Neural crest cell (in vitro differentiated cells): Measurements from ENCODE around the gene B4GALT5. TPM values are rescaled to one million over a fixed set of nuclear protein-coding genes. Genes with fewer than 3 reads are reported as not detected.
"Not testable (repeated sequence)": the region's sequence is repeated elsewhere in the genome, so short reads cannot be mapped to it uniquely, and the experiment has no call there.

Experiments
- DNase-seq: peaks from one replicate; pipeline ENCODE4 v3.0.0; 2021; ENCODE audit warnings: low read depth, mixed read lengths, low spot score
- H3K27ac Mint-ChIP-seq: one replicate; pipeline ENCODE4 v1.8.0; 2021; ENCODE audit warnings: mild to moderate bottlenecking, mixed read lengths; ENCODE audit not compliant: unreplicated experiment
- H3K27me3 Mint-ChIP-seq: 2 replicates; pipeline ENCODE4 v1.8.0; 2021; ENCODE audit warnings: low read depth, mild to moderate bottlenecking, mixed read lengths
- H3K36me3 Mint-ChIP-seq: 2 replicates; pipeline ENCODE4 v1.8.0; 2021; ENCODE audit warnings: low read depth, mild to moderate bottlenecking, mixed read lengths
- H3K4me1 Mint-ChIP-seq: 2 replicates; pipeline ENCODE4 v1.8.0; 2021; ENCODE audit warnings: mixed read lengths
- H3K4me3 Mint-ChIP-seq: one replicate; pipeline ENCODE4 v1.8.0; 2021; ENCODE audit warnings: mild to moderate bottlenecking, mixed read lengths
- H3K9me3 Mint-ChIP-seq: 2 replicates; pipeline ENCODE4 v1.8.0; 2021; ENCODE audit warnings: mixed read lengths
- total RNA-seq: library from RNA; stranded (reverse); gene quantifications from 2 replicates; pipeline ENCODE4 v1.2.1, GENCODE V29; 2021
- TF ChIP-seq, protein P1 (sequence below): fragments of 200-600 bp; sonication (generic); conservative IDR thresholded peaks from 2 replicates; pipeline ENCODE4 v1.5.0; 2021; ENCODE audit warnings: antibody characterized with exemption, mild to moderate bottlenecking

B4GALT5 gene
- total RNA-seq, 1 donor from 2014 or later: 49.0 TPM

DNA sequence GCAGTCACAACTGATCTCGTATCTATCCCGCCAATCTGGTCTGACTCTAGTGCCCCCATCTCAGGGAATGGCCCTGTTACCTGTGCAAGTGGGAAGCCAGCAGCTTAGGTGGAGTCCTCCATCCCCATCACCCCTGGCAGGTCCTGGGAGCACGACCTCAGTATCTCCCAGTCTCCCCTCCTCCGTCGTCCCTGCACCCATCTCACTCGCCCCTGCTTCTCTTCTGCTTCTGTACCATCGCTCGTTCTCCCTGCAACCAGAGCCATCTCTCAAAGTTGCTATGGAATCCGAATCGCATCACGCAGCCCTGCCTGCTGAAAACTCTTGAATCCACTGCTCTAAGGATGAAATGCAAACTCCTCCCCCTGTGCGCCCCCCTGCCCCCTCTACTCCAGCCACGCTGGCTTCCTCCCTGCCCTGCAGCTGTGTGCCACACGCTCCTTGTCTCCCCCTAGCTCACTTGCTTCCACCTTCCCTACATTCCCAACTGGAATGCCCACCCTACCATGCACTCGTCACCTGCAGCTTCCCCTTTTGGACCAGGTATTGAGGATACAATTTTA lies 81.7 kb downstream of the B4GALT5 start:
- Mint-ChIP-seq H3K27me3 (no peaks in the 10 kb centered on the region), H3K4me3 (no peak overlapping the region), H3K36me3 (peaks cover 19% of the 10 kb centered on the region), H3K9me3 (peaks cover 3% of the 10 kb centered on the region), H3K4me1 (peaks cover 50% of the 10 kb centered on the region), H3K27ac (no peak overlapping the region)
- DNase-seq: no peak
- TF ChIP-seq, protein P1, sequence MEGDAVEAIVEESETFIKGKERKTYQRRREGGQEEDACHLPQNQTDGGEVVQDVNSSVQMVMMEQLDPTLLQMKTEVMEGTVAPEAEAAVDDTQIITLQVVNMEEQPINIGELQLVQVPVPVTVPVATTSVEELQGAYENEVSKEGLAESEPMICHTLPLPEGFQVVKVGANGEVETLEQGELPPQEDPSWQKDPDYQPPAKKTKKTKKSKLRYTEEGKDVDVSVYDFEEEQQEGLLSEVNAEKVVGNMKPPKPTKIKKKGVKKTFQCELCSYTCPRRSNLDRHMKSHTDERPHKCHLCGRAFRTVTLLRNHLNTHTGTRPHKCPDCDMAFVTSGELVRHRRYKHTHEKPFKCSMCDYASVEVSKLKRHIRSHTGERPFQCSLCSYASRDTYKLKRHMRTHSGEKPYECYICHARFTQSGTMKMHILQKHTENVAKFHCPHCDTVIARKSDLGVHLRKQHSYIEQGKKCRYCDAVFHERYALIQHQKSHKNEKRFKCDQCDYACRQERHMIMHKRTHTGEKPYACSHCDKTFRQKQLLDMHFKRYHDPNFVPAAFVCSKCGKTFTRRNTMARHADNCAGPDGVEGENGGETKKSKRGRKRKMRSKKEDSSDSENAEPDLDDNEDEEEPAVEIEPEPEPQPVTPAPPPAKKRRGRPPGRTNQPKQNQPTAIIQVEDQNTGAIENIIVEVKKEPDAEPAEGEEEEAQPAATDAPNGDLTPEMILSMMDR: no peak

DNA sequence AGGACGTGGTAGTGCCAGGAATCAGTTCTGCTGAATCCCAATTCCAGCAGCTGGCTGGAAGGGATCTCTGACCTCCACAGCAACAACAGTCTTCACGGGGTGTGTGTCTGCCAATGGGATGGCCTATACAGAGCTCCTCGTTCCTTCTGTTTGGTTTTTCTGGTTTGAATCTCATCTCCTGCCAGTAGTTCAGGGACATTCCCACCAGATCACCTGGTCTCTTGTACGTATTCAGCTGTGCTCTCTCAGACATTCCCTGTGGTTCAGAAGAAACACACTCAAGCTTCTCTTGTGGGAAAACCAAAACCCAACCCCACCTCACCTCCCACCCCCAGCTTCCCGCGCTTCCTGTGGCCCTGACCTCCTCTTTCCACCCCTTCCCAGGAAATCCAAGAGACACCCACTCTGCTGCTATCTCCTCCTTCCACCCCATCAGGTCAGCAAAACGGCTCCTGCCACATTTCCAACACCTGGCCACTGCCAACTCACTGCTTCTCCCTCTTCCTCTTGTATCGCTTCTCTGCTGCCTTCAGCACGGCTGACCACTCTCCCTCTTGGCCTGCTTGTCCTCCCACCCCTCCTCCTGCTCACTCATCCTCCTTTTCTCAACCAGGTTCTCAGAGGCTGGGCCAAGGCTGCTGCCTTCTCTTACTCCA lies 82.5 kb downstream of the B4GALT5 start:
- no peak overlapping the region for H3K4me3 Mint-ChIP-seq
- H3K27me3 Mint-ChIP-seq: no peaks in the 10 kb centered on the region
- peak overlapping the region; percentile 10 for H3K27ac Mint-ChIP-seq
- TF ChIP-seq, protein P1: no peak
- peaks cover 19% of the 10 kb centered on the region for H3K36me3 Mint-ChIP-seq
- no peak for DNase-seq
- H3K4me1 Mint-ChIP-seq: peaks cover 48% of the 10 kb centered on the region
- peaks cover 3% of the 10 kb centered on the region for H3K9me3 Mint-ChIP-seq

DNA sequence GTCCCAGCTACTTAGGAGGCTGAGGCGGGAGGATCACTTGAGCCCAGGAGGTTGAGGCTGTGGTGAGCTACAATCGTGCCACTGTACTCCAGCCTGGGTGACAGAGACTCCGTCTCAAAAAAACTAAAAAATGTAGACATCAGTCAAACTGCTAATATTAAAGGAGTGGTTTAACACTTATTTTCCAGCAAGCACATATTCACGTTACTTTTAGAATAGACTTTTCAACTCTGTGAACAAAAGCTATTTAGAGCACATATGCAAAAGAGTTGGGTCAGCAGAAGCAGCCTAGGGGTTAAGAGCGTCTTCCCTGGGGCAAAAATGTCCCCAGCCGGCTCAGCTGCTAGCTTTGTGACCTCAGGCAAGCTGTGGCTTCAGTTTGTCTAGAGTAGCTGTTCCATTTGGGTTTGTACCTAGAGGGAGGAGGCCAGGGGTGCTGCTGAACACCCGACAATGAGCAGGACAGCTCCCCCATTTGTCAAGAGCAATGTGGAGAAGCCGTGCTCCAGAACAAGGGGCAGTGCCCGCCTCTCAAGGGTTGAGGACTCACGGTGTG lies 83.2 kb downstream of the B4GALT5 start:
- no peak overlapping the region for H3K27ac Mint-ChIP-seq
- no peak overlapping the region for H3K4me3 Mint-ChIP-seq
- DNase-seq: no peak

DNA sequence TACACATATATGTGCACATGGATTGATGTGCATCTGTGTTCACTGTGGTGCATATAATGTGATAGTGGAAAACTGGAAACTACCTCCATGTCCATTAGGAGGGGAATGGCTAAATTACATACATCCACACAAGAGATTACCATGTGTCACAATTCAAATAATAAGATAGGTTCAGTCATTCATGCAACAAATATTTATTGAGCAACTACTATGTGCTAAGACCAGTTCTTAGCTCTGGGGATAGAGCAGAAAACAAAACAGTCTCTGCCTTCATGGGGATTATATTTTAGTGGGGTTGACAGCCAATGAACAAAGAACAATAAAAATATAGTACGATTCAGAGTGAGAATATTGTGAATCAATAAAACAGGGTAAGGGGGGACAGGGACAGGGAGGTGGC lies 84.1 kb downstream of the B4GALT5 start:
- peaks cover 19% of the 10 kb centered on the region for H3K36me3 Mint-ChIP-seq
- H3K27ac Mint-ChIP-seq: no peak overlapping the region
- peaks cover 3% of the 10 kb centered on the region for H3K9me3 Mint-ChIP-seq

More for the DNA sequence above, 83.2 kb downstream of the B4GALT5 start:
- H3K4me1 Mint-ChIP-seq: peaks cover 52% of the 10 kb centered on the region
- H3K9me3 Mint-ChIP-seq: peaks cover 3% of the 10 kb centered on the region
- TF ChIP-seq, protein P1: no peak
- H3K36me3 Mint-ChIP-seq: peaks cover 19% of the 10 kb centered on the region
- H3K27me3 Mint-ChIP-seq: no peaks in the 10 kb centered on the region

DNA sequence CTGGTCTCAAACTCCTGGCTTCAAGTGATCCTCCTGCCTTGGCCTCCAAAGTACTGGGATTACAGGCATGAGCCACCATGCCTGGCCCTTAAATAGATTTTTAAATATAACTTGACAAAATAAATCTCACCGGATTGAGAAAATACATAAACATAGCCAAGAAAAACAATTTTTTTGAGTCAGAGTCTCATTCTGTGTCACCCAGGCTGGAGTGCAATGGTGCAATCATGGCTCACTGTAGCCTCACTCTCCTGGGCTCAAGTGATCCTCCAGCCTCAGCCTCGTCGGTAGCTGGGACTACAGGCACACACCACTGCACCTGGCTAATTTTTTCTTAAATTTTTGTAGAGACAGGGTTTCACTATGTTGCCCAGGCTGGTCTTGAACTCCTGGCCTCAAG lies 85.4 kb downstream of the B4GALT5 start:
- not testable (repeated sequence) for DNase-seq, H3K27ac Mint-ChIP-seq, H3K9me3 Mint-ChIP-seq, H3K4me3 Mint-ChIP-seq, H3K27me3 Mint-ChIP-seq
- peaks cover 44% of the 10 kb centered on the region for H3K4me1 Mint-ChIP-seq
- peaks cover 19% of the 10 kb centered on the region for H3K36me3 Mint-ChIP-seq

More for the DNA sequence above, 84.1 kb downstream of the B4GALT5 start:
- DNase-seq: no peak
- Mint-ChIP-seq H3K4me3 (no peak overlapping the region), H3K4me1 (peaks cover 52% of the 10 kb centered on the region), H3K27me3 (no peaks in the 10 kb centered on the region)
- TF ChIP-seq, protein P1: no peak

DNA sequence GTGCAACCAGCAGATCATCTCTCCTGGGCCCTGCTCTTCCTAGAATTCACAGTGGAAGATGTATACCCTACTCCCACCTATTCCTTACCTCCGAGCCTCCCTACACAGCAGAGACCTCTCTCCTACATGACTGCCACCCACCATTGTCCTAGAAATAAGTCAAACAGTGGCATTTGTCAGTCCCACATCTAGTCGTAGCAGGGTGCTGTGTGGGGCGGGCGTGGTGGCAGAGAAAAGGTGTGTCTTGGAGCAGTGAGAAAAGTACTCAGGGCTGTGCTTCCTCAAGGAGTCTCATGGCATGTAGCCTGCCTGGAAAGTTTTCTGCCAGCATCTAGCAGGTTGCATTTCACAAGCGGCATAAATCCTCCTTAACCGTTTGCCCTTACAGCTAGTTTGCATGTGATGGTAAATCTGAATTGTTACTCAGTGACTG lies 86.3 kb downstream of the B4GALT5 start:
- peak overlapping the region; percentile 44 for H3K27ac Mint-ChIP-seq
- peaks cover 38% of the 10 kb centered on the region for H3K4me1 Mint-ChIP-seq
- no peak overlapping the region for H3K4me3 Mint-ChIP-seq
- H3K36me3 Mint-ChIP-seq: peaks cover 17% of the 10 kb centered on the region
- no peak for DNase-seq
- no peaks in the 10 kb centered on the region for H3K27me3 Mint-ChIP-seq
- TF ChIP-seq, protein P1: no peak
- H3K9me3 Mint-ChIP-seq: peaks cover 3% of the 10 kb centered on the region

DNA sequence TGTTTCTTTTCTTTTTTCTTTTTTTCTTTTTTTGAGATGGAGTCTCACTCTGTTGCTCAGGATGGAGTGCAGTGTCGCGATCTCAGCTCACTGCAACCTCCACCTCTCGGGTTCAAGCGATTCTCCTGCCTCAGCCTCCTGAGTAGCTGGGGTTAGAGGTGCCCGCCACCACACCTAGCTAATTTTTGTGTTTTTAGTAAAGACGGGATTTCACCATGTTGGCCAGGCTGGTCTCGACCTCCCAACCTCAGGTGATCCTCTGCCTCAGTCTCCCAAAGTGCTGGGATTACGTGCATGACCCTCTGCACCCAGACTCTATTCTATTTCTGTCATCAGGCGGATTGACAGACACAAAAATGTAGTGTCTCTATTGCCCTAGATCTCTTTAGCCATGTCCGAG lies 88.7 kb downstream of the B4GALT5 start:
- not testable (repeated sequence) for H3K27me3 Mint-ChIP-seq, DNase-seq, H3K27ac Mint-ChIP-seq, H3K4me3 Mint-ChIP-seq, H3K36me3 Mint-ChIP-seq
- peaks cover 19% of the 10 kb centered on the region for H3K4me1 Mint-ChIP-seq
- peaks cover 11% of the 10 kb centered on the region for H3K9me3 Mint-ChIP-seq
